MG63 (cell line): Measurements from ENCODE around the gene FGA. TPM values are rescaled to one million over a fixed set of nuclear protein-coding genes. Genes with fewer than 3 reads are reported as not detected.

ENCODE experiments used
- DNase-seq: peaks from one replicate; pipeline ENCODE4 v3.0.0-alpha.2; 2020
- H3K27me3 ChIP-seq: fragments of 250-450 bp; sonication (Bioruptor Pico); 2 replicates; pipeline ENCODE4 v1.5.1; 2020; ENCODE audit warnings: mild to moderate bottlenecking, moderate library complexity
- H3K36me3 ChIP-seq: fragments of 250-450 bp; sonication (Bioruptor Pico); 2 replicates; pipeline ENCODE4 v1.5.1; 2020; ENCODE audit warnings: mild to moderate bottlenecking, moderate library complexity
- H3K4me3 ChIP-seq: fragments of 250-450 bp; sonication (Bioruptor Pico); 2 replicates; pipeline ENCODE4 v1.5.1; 2020; ENCODE audit warnings: mild to moderate bottlenecking, moderate library complexity
- H3K9me3 ChIP-seq: fragments of 250-450 bp; sonication (Bioruptor Pico); 2 replicates; pipeline ENCODE4 v1.5.1; 2020; ENCODE audit warnings: mild to moderate bottlenecking, moderate library complexity
- total RNA-seq: library from RNA; depleted of rRNA; stranded (reverse); fragments of >200 nt; shearing (Covaris generic); gene quantifications from 2 replicates; pipeline ENCODE4 v1.2.3, GENCODE V29; 2014; ENCODE audit warnings: low replicate concordance

Gene FGA
- total RNA-seq, 1 experiment from 2014 or later, result not detected

- no peak for DNase-seq
- Histone ChIP-seq H3K9me3 (no peaks in the 10 kb centered on the region), H3K4me3 (no peak overlapping the region), H3K36me3 (no peaks in the 10 kb centered on the region), H3K27me3 (no peaks in the 10 kb centered on the region)
These were observed 1.3 kb upstream of the FGA start for GRCh38 chr4:154591890-154592289.

GRCh38 chr4:154589296-154590197 is 995 bp downstream of the FGA start:
- Histone ChIP-seq H3K4me3 (no peak overlapping the region), H3K27me3 (no peaks in the 10 kb centered on the region), H3K9me3 (no peaks in the 10 kb centered on the region), H3K36me3 (no peaks in the 10 kb centered on the region)
- no peak for DNase-seq

- Histone ChIP-seq H3K9me3 (no peaks in the 10 kb centered on the region), H3K27me3 (no peaks in the 10 kb centered on the region), H3K36me3 (no peaks in the 10 kb centered on the region), H3K4me3 (no peak overlapping the region)
- DNase-seq, result no peak
These were observed 2.3 kb downstream of the FGA start for GRCh38 chr4:154588198-154588597.

GRCh38 chr4:154586296-154587033 is 4.1 kb downstream of the FGA start:
- no peaks in the 10 kb centered on the region for H3K9me3 ChIP-seq
- DNase-seq, result no peak
- no peaks in the 10 kb centered on the region for H3K36me3 ChIP-seq
- no peaks in the 10 kb centered on the region for H3K27me3 ChIP-seq
- no peak overlapping the region for H3K4me3 ChIP-seq

- no peaks in the 10 kb centered on the region for H3K9me3 ChIP-seq
These were observed 5.0 kb downstream of the FGA start for GRCh38 chr4:154585369-154586018.

GRCh38 chr4:154584259-154584658 is 6.3 kb downstream of the FGA start:
- no peaks in the 10 kb centered on the region for H3K9me3 ChIP-seq
- no peak for DNase-seq
- no peaks in the 10 kb centered on the region for H3K27me3 ChIP-seq
- no peaks in the 10 kb centered on the region for H3K36me3 ChIP-seq
- H3K4me3 ChIP-seq, result no peak overlapping the region

More at GRCh38 chr4:154585369-154586018, 5.0 kb downstream of the FGA start:
- Histone ChIP-seq H3K4me3 (no peak overlapping the region), H3K36me3 (no peaks in the 10 kb centered on the region), H3K27me3 (no peaks in the 10 kb centered on the region)
- no peak for DNase-seq

GRCh38 chr4:154583677-154584076 is 6.9 kb downstream of the FGA start:
- no peaks in the 10 kb centered on the region for H3K36me3 ChIP-seq
- no peaks in the 10 kb centered on the region for H3K27me3 ChIP-seq
- no peak for DNase-seq
- H3K9me3 ChIP-seq, result no peaks in the 10 kb centered on the region
- no peak overlapping the region for H3K4me3 ChIP-seq

- DNase-seq, result no peak
- Histone ChIP-seq H3K9me3 (no peaks in the 10 kb centered on the region), H3K27me3 (no peaks in the 10 kb centered on the region), H3K4me3 (no peak overlapping the region), H3K36me3 (no peaks in the 10 kb centered on the region)
These were observed 7.3 kb downstream of the FGA start for GRCh38 chr4:154583230-154583629.

- Histone ChIP-seq H3K4me3 (no peak overlapping the region), H3K36me3 (no peaks in the 10 kb centered on the region)
- DNase-seq, result no peak
These were observed 7.8 kb downstream of the FGA start for GRCh38 chr4:154582723-154583122.

GRCh38 chr4:154579927-154580326 is 10.6 kb downstream of the FGA start:
- H3K4me3 ChIP-seq, result no peak overlapping the region
- H3K36me3 ChIP-seq, result no peaks in the 10 kb centered on the region
- DNase-seq, result no peak
- no peaks in the 10 kb centered on the region for H3K9me3 ChIP-seq
- H3K27me3 ChIP-seq, result no peaks in the 10 kb centered on the region

More at GRCh38 chr4:154582723-154583122, 7.8 kb downstream of the FGA start:
- Histone ChIP-seq H3K27me3 (no peaks in the 10 kb centered on the region), H3K9me3 (no peaks in the 10 kb centered on the region)

- H3K4me3 ChIP-seq, result no peak overlapping the region
- DNase-seq, result no peak
- no peaks in the 10 kb centered on the region for H3K9me3 ChIP-seq
- no peaks in the 10 kb centered on the region for H3K27me3 ChIP-seq
- no peaks in the 10 kb centered on the region for H3K36me3 ChIP-seq
These were observed 11.6 kb downstream of the FGA start for GRCh38 chr4:154578919-154579318.

- Histone ChIP-seq H3K36me3 (no peaks in the 10 kb centered on the region), H3K4me3 (no peak overlapping the region), H3K9me3 (no peaks in the 10 kb centered on the region), H3K27me3 (no peaks in the 10 kb centered on the region)
- DNase-seq, result no peak
These were observed 13.2 kb downstream of the FGA start for GRCh38 chr4:154577324-154577723.

- H3K4me3 ChIP-seq, result no peak overlapping the region
- no peak for DNase-seq
- no peaks in the 10 kb centered on the region for H3K36me3 ChIP-seq
- H3K27me3 ChIP-seq, result no peaks in the 10 kb centered on the region
- no peaks in the 10 kb centered on the region for H3K9me3 ChIP-seq
These were observed 16.2 kb downstream of the FGA start for GRCh38 chr4:154574311-154574710.

- H3K36me3 ChIP-seq, result no peaks in the 10 kb centered on the region
- no peak for DNase-seq
- no peak overlapping the region for H3K4me3 ChIP-seq
- H3K9me3 ChIP-seq, result no peaks in the 10 kb centered on the region
- no peaks in the 10 kb centered on the region for H3K27me3 ChIP-seq
These were observed 17.2 kb downstream of the FGA start for GRCh38 chr4:154573190-154573870.

GRCh38 chr4:154569584-154569983 is 21.0 kb downstream of the FGA start:
- no peak for DNase-seq
- H3K9me3 ChIP-seq, result no peaks in the 10 kb centered on the region

GRCh38 chr4:154569028-154569427 is 21.5 kb downstream of the FGA start:
- H3K9me3 ChIP-seq, result no peaks in the 10 kb centered on the region
- no peak overlapping the region for H3K4me3 ChIP-seq
- no peaks in the 10 kb centered on the region for H3K27me3 ChIP-seq
- no peaks in the 10 kb centered on the region for H3K36me3 ChIP-seq
- no peak for DNase-seq

More at GRCh38 chr4:154569584-154569983, 21.0 kb downstream of the FGA start:
- no peak overlapping the region for H3K4me3 ChIP-seq
- no peaks in the 10 kb centered on the region for H3K36me3 ChIP-seq
- H3K27me3 ChIP-seq, result no peaks in the 10 kb centered on the region
